ENCODE results near the gene IZUMO4.

- no peak for TF ChIP-seq POLR2AphosphoS5 (IDR thresholded peaks at IDR 0.05; ENCODE audit: low read depth, low read length)
- TF ChIP-seq TAF1 (IDR thresholded peaks at IDR 0.05; ENCODE audit: borderline replicate concordance, low read depth, low read length), result no peak
These were observed 35.7 kb upstream of the IZUMO4 start for GRCh38 chr19:2060884-2061494.

Data from GM12892 (cell line).